Psoas muscle (tissue), 8 donors: ENCODE measurements around the gene SLC20A1. TPM values are rescaled to one million over a fixed set of nuclear protein-coding genes. Genes with fewer than 3 reads are reported as not detected.

ENCODE experiments used
- ATAC-seq, 4 donors: fragments of 200-7000 bp; cut with Tn5 transposase; one replicate each; pipeline ENCODE4 v1.9.1; 2020; ENCODE audit warnings: moderate library complexity in 3 of 4, mild to moderate bottlenecking in 2 of 4
- DNase-seq, 2 donors: peaks; one replicate each; pipeline ENCODE4 v3.0.0-alpha.2; 2020
- H3K27ac ChIP-seq: fragments of 200-600 bp; one replicate; pipeline ENCODE4 v1.8.0; 2022
- H3K27me3 ChIP-seq, 3 donors: fragments of 200-600 bp in 1 of 3; one replicate each; pipeline versions ENCODE4 v1.6.1 to v1.8.0; 2013 to 2022; ENCODE audit warnings: low read length in 2 of 3, mild to moderate bottlenecking in 2 of 3, moderate library complexity in 1 of 3; ENCODE audit not compliant: insufficient read depth in 3 of 3
- H3K36me3 ChIP-seq, 2 donors: fragments of 200-600 bp in 1 of 2; one replicate each; pipeline versions ENCODE4 v1.6.1 to v1.8.0; 2013 to 2022; ENCODE audit warnings: low read depth in 1 of 2, mild to moderate bottlenecking in 1 of 2, moderate library complexity in 1 of 2; ENCODE audit not compliant: insufficient read depth in 1 of 2
- H3K4me1 ChIP-seq: fragments of 200-600 bp; one replicate; pipeline ENCODE4 v1.8.0; 2022
- H3K4me3 ChIP-seq: fragments of 200-600 bp; one replicate; pipeline ENCODE4 v1.8.0; 2022; ENCODE audit warnings: mild to moderate bottlenecking
- H3K9me3 ChIP-seq: fragments of 200-600 bp; one replicate; pipeline ENCODE4 v1.8.0; 2022
- WGBS, 3 donors: extraction: QIAGEN DNeasy Blood & Tissue Kit; methylation state at CpG; one replicate each; pipeline versions ENCODE4 v1.1.6 to v1.1.7; 2013; 5-methylcytosine and 5-hydroxymethylcytosine counted together
- intact Hi-C, 2 donors: fragments of 100-400 bp; cut with DNase I; formaldehyde crosslinking; loops; one replicate each; pipeline versions ENCODE4 v1.11.0 to v1.14.2; 2022
- polyA plus RNA-seq, 3 donors: library from polyadenylated mRNA; stranded (reverse); fragments of 200-250 nt; gene quantifications; one replicate each; pipeline ENCODE4 v1.2.3, GENCODE V29; 2013
- total RNA-seq, 4 donors: library from RNA; stranded (reverse); fragmentation: NEBNext Ultra II Directional in 2 of 4; extraction: Animal tissue kit (Norgen Biotek cat#: 25700) in 2 of 4; gene quantifications; one replicate each; pipeline versions ENCODE4 v1.2.1 to v1.2.4, GENCODE V29; 2021 to 2023
- TF ChIP-seq, protein P1 (sequence below): fragments of 200-600 bp; IDR thresholded peaks from one replicate; pipeline ENCODE4 v1.8.0; 2022; ENCODE audit warnings: antibody characterized with exemption
- donor health status: healthy with polysubstance abuse.
- donor health status: DM: no; HTN: no; CAD: no; lungs with moderate emphysema.
- donor health status: Bipolar disorder and iron deficiency.
- donor health status: healthy.
- donor health status: DM: yes; HTN: yes; CAD: no.
- donor health status: DM: no; HTN: no; CAD: no.
- donor health status: DM: no; HTN: no; CAD: no.
- donor health status: DM: yes; HTN: yes; CAD: no.

The SLC20A1 gene
- total and polyA plus RNA-seq, 7 donors: 11.1 to 37.1 (median 16.0) TPM

GRCh38 chr2:112692495-112692911, 46.8 kb downstream of the SLC20A1 start:
- Histone ChIP-seq H3K4me1 (no peaks in the 10 kb centered on the region), H3K27me3 (no peaks in the 10 kb centered on the region), H3K4me3 (no peak overlapping the region), H3K9me3 (no peaks in the 10 kb centered on the region), H3K27ac (no peak overlapping the region), H3K36me3 (no peaks in the 10 kb centered on the region)
- TF ChIP-seq, protein P1, sequence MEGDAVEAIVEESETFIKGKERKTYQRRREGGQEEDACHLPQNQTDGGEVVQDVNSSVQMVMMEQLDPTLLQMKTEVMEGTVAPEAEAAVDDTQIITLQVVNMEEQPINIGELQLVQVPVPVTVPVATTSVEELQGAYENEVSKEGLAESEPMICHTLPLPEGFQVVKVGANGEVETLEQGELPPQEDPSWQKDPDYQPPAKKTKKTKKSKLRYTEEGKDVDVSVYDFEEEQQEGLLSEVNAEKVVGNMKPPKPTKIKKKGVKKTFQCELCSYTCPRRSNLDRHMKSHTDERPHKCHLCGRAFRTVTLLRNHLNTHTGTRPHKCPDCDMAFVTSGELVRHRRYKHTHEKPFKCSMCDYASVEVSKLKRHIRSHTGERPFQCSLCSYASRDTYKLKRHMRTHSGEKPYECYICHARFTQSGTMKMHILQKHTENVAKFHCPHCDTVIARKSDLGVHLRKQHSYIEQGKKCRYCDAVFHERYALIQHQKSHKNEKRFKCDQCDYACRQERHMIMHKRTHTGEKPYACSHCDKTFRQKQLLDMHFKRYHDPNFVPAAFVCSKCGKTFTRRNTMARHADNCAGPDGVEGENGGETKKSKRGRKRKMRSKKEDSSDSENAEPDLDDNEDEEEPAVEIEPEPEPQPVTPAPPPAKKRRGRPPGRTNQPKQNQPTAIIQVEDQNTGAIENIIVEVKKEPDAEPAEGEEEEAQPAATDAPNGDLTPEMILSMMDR: no peak
- WGBS, 3 donors: 56 to 69% (median 67%) methylated on average over 5 of the region's 5 CpGs
- intact Hi-C loops: loop anchor here (5.0 kb wide), 2 partner anchors 65 to 90 kb away; no protein-coding TSS in a partner anchor
- ATAC-seq: peak; percentile 23 to 49 (median 30)
- peak in 1 of 2 donors; percentile 27 for DNase-seq

GRCh38 chr2:112692918-112693317, 47.2 kb downstream of the SLC20A1 start:
- Histone ChIP-seq H3K36me3 (no peaks in the 10 kb centered on the region), H3K9me3 (no peaks in the 10 kb centered on the region), H3K27ac (no peak overlapping the region), H3K4me3 (no peak overlapping the region), H3K27me3 (no peaks in the 10 kb centered on the region), H3K4me1 (no peaks in the 10 kb centered on the region)
- ATAC-seq (no peak), DNase-seq (no peak)
- intact Hi-C loops: loop anchor here (5.0 kb wide), 2 partner anchors 66 to 91 kb away; no protein-coding TSS in a partner anchor
- 83 to 91% (median 88%) methylated on average over 1 of the region's 1 CpG for WGBS, 3 donors
- TF ChIP-seq, protein P1: no peak

DNA sequence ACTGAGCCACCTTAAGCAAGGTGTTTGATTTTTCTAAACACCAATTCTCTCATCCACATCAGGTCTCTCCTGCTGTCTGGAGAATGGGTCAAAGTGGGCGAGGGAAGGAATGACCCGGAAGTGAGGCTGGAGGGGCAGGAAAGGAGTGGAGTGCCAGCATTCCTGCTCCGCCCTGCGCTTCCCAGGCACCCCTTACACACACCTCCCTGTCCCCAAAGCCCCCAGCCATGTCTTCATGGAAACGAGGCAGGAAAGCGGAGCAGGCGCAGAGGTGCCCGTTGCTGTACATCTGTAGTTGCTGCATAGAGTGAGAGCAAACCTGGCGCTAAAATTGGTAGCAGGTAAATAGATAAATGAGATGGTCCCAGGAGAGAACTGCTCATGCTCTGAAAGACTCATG, 47.9 kb downstream of the SLC20A1 start:
- no peaks in the 10 kb centered on the region for H3K4me1 ChIP-seq
- H3K4me3 ChIP-seq: no peak overlapping the region
- WGBS, 3 donors: 84 to 91% (median 86%) methylated on average over 9 of the region's 9 CpGs
- H3K27ac ChIP-seq: no peak overlapping the region
- TF ChIP-seq, protein P1: no peak
- H3K27me3 ChIP-seq: no peaks in the 10 kb centered on the region
- intact Hi-C loops: loop anchor here (5.0 kb wide), 2 partner anchors 66 to 91 kb away; no protein-coding TSS in a partner anchor
- H3K36me3 ChIP-seq: no peaks in the 10 kb centered on the region
- ATAC-seq (no peak), DNase-seq (no peak)
- H3K9me3 ChIP-seq: no peaks in the 10 kb centered on the region

DNA sequence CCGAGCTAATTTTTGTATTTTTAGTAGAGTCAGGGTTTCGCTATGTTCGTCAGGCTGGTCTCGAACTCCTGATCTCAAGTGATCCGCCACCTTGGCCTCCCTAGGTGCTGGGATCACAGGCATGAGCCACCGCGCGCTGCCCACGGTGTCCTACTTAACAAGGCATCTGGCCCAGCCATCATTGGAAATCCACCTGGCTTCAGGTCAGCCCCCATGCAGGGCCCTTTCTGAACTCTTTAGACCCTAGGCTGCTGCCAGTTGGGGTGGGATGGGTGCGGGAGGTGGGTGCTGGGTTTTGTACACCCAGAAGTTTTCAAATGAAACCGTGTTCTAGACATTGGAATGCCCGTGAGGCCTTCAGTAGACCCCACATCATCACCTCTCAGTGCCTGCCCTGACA, 48.4 kb downstream of the SLC20A1 start:
- TF ChIP-seq, protein P1: no peak
- no peak for DNase-seq
- Histone ChIP-seq H3K9me3 (no peaks in the 10 kb centered on the region), H3K27me3 (no peaks in the 10 kb centered on the region), H3K4me1 (no peaks in the 10 kb centered on the region), H3K27ac (no peak overlapping the region), H3K36me3 (no peaks in the 10 kb centered on the region), H3K4me3 (no peak overlapping the region)
- intact Hi-C loops: loop anchor here (5.0 kb wide), 2 partner anchors 67 to 92 kb away; no protein-coding TSS in a partner anchor
- ATAC-seq: no peak
- WGBS, 3 donors: 93 to 96% (median 95%) methylated on average over 12 of the region's 12 CpGs
